H9 (cell line): ENCODE results near the gene PRH2. TPM values are rescaled to one million over a fixed set of nuclear protein-coding genes. Genes with fewer than 3 reads are reported as not detected.

Experiments used
- DNase-seq: peaks from one replicate; pipeline ENCODE4 v3.0.0-alpha.2; 2017
- H2AFZ ChIP-seq: one replicate; pipeline ENCODE4 v1.6.1; 2013; ENCODE audit warnings: mild to moderate bottlenecking, low read length, control low read depth, moderate library complexity
- H2AK5ac ChIP-seq: 2 replicates; pipeline ENCODE4 v1.6.1; 2013; ENCODE audit warnings: low read length, control low read depth, mixed read lengths; ENCODE audit not compliant: insufficient read length
- H2BK120ac ChIP-seq: one replicate; pipeline ENCODE4 v1.6.1; 2013; ENCODE audit warnings: low read depth, mild to moderate bottlenecking, low read length, control low read depth, inconsistent platforms; ENCODE audit not compliant: poor library complexity, severe bottlenecking
- H2BK12ac ChIP-seq: 2 replicates; pipeline ENCODE4 v1.6.1; 2013; ENCODE audit warnings: low read length, control low read depth, mixed read lengths, low read depth; ENCODE audit not compliant: insufficient read length
- H2BK15ac ChIP-seq: 2 replicates; pipeline ENCODE4 v1.6.1; 2013; ENCODE audit warnings: low read depth, low read length, control low read depth
- H2BK20ac ChIP-seq: one replicate; pipeline ENCODE4 v1.6.1; 2013; ENCODE audit warnings: low read depth, mild to moderate bottlenecking, low read length, control low read depth, inconsistent platforms; ENCODE audit not compliant: poor library complexity, severe bottlenecking
- H2BK5ac ChIP-seq: 2 replicates; pipeline ENCODE4 v1.6.1; 2013; ENCODE audit warnings: low read length, control low read depth, mixed read lengths; ENCODE audit not compliant: insufficient read length
- H3K14ac ChIP-seq: 2 replicates; pipeline ENCODE4 v1.6.1; 2013; ENCODE audit warnings: low read length, control low read depth; ENCODE audit not compliant: insufficient read depth
- H3K18ac ChIP-seq: 2 replicates; pipeline ENCODE4 v1.6.1; 2013; ENCODE audit warnings: low read depth, mild to moderate bottlenecking, mixed read lengths, low read length, control low read depth; ENCODE audit not compliant: insufficient read length
- H3K23ac ChIP-seq: 2 replicates; pipeline ENCODE4 v1.6.1; 2013; ENCODE audit warnings: low read length, control low read depth, mixed read lengths, low read depth; ENCODE audit not compliant: insufficient read length
- H3K23me2 ChIP-seq: 2 replicates; pipeline ENCODE4 v1.6.1; 2013; ENCODE audit warnings: low read depth, mild to moderate bottlenecking, mixed read lengths, low read length, control low read depth; ENCODE audit not compliant: insufficient read length, poor library complexity, severe bottlenecking
- H3K27ac ChIP-seq: 2 replicates; pipeline ENCODE4 v1.5.1; 2013; ENCODE audit warnings: low read length, control low read depth, mixed read lengths, low read depth; ENCODE audit not compliant: insufficient read length
- H3K27me3 ChIP-seq: 2 replicates; pipeline ENCODE4 v1.6.1; 2013; ENCODE audit warnings: low read length, control low read depth, inconsistent platforms; ENCODE audit not compliant: insufficient read depth
- H3K4ac ChIP-seq: 2 replicates; pipeline ENCODE4 v1.6.1; 2013; ENCODE audit warnings: low read depth, mild to moderate bottlenecking, control low read depth, inconsistent platforms, low read length, moderate library complexity
- H3K4me1 ChIP-seq: 2 replicates; pipeline ENCODE4 v1.6.1; 2013; ENCODE audit warnings: low read length, control low read depth, inconsistent platforms; ENCODE audit not compliant: insufficient read depth
- H3K4me2 ChIP-seq: 2 replicates; pipeline ENCODE4 v1.6.1; 2013; ENCODE audit warnings: low read length, control low read depth, mixed read lengths; ENCODE audit not compliant: insufficient read length, insufficient read depth
- H3K56ac ChIP-seq: 2 replicates; pipeline ENCODE4 v1.6.1; 2013; ENCODE audit warnings: low read depth, mild to moderate bottlenecking, mixed read lengths, low read length, control low read depth; ENCODE audit not compliant: insufficient read length
- H3K79me1 ChIP-seq: 2 replicates; pipeline ENCODE4 v1.6.1; 2013; ENCODE audit warnings: low read depth, mild to moderate bottlenecking, moderate library complexity, low read length, control low read depth, inconsistent platforms; ENCODE audit not compliant: insufficient read depth, poor library complexity, severe bottlenecking
- H3K79me2 ChIP-seq: 2 replicates; pipeline ENCODE4 v1.6.1; 2013; ENCODE audit warnings: low read length, control low read depth, inconsistent platforms; ENCODE audit not compliant: insufficient read depth
- H3K9ac ChIP-seq: 2 replicates; pipeline ENCODE4 v1.6.1; 2013; ENCODE audit warnings: low read length, control low read depth, mixed read lengths; ENCODE audit not compliant: insufficient read length; ENCODE audit errors: extremely low read depth
- H3K9me3 ChIP-seq: one replicate; pipeline ENCODE4 v1.6.1; 2013; ENCODE audit warnings: low read depth, low read length, inconsistent platforms; ENCODE audit not compliant: control insufficient read depth
- H3T11ph ChIP-seq: one replicate; pipeline ENCODE4 v1.6.1; 2013; ENCODE audit warnings: mild to moderate bottlenecking, low read length, control low read depth, inconsistent platforms
- H4K20me1 ChIP-seq: one replicate; pipeline ENCODE4 v1.6.1; 2013; ENCODE audit not compliant: control insufficient read depth, insufficient read length, insufficient read depth
- H4K5ac ChIP-seq: 2 replicates; pipeline ENCODE4 v1.6.1; 2013; ENCODE audit warnings: low read depth, mild to moderate bottlenecking, mixed read lengths, low read length, control low read depth; ENCODE audit not compliant: insufficient read length
- H4K8ac ChIP-seq: replicated peaks from 2 replicates; pipeline ENCODE4 v1.6.1; 2013; ENCODE audit warnings: low read length, control low read depth, mixed read lengths, low read depth; ENCODE audit not compliant: insufficient read length
- H4K91ac ChIP-seq: 2 replicates; pipeline ENCODE4 v1.6.1; 2013; ENCODE audit warnings: low read depth, mild to moderate bottlenecking, moderate library complexity, mixed read lengths, low read length, control low read depth; ENCODE audit not compliant: insufficient read length
- H3K27ac Mint-ChIP-seq, 3 experiments: 2 replicates in 2 of 3; 3 replicates in 1 of 3; pipeline ENCODE4 v1.8.0; 2020 to 2021; ENCODE audit warnings: mixed read lengths in 3 of 3, mild to moderate bottlenecking in 1 of 3, moderate library complexity in 1 of 3
- H3K27me3 Mint-ChIP-seq: 2 replicates; pipeline ENCODE4 v1.8.0; 2021; ENCODE audit warnings: low read depth, mild to moderate bottlenecking, moderate library complexity, mixed read lengths
- H3K36me3 Mint-ChIP-seq, 3 experiments: 2 replicates in 2 of 3; 3 replicates in 1 of 3; pipeline ENCODE4 v1.8.0; 2020 to 2021; ENCODE audit warnings: low read depth in 3 of 3, mixed read lengths in 3 of 3; ENCODE audit not compliant: insufficient read depth in 1 of 3
- H3K4me1 Mint-ChIP-seq, 2 experiments: 2 replicates each; pipeline ENCODE4 v1.8.0; 2020; ENCODE audit warnings: mixed read lengths in 2 of 2
- H3K4me3 Mint-ChIP-seq, 2 experiments: 2 replicates in 1 of 2; 3 replicates in 1 of 2; pipeline ENCODE4 v1.8.0; 2020 to 2021; ENCODE audit warnings: mild to moderate bottlenecking in 2 of 2, mixed read lengths in 2 of 2, moderate library complexity in 1 of 2
- H3K9me3 Mint-ChIP-seq, 2 experiments: 2 replicates in 1 of 2; 3 replicates in 1 of 2; pipeline ENCODE4 v1.8.0; 2020; ENCODE audit warnings: mild to moderate bottlenecking in 2 of 2, mixed read lengths in 2 of 2, moderate library complexity in 1 of 2
- total RNA-seq: library from RNA; stranded (reverse); gene quantifications from 2 replicates; pipeline ENCODE4 v1.2.1, GENCODE V29; 2021
- TF ChIP-seq, protein P1 (sequence below): fragments of 200-600 bp; sonication (generic); conservative IDR thresholded peaks from 3 replicates; pipeline ENCODE4 v1.8.0; 2021; ENCODE audit warnings: antibody characterized with exemption, mild to moderate bottlenecking

Gene PRH2
- total RNA-seq, 1 experiment from 2014 or later, result not detected

DNA sequence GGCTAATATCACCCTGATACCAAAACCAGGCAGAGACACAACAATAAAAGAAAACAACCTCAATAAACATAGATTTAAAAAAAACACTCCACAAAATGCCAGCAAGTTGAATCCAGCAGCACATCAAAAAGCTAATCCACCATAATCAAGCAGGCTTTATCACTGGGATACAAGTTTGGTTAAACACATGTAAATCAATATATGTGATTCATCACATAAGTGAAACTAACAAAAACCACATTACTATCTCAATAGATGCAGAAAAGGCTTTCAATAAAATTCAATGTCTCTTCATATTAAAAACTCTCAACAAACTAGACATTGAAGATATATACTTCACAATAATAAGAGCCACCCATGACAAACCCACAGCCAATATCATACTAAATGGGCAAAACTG, 27.0 kb downstream of the PRH2 start:
- no peak overlapping the region for H3K18ac ChIP-seq
- H2AK5ac ChIP-seq, result no peak overlapping the region
- H3K23ac ChIP-seq, result no peak overlapping the region
- Mint-ChIP-seq H3K4me3 (no peak overlapping the region), H3K36me3 (peaks cover 13 to 23% (median 22%) of the 10 kb centered on the region in 3 experiments), H3K9me3 (peaks cover 16 to 19% of the 10 kb centered on the region in 2 experiments), H3K27ac (no peak overlapping the region), H3K27me3 (no peaks in the 10 kb centered on the region), H3K4me1 (no peaks in the 10 kb centered on the region)
- H4K5ac ChIP-seq, result no peak overlapping the region
- no peak overlapping the region for H2BK20ac ChIP-seq
- H2BK120ac ChIP-seq, result no peak overlapping the region
- H3T11ph ChIP-seq, result no peak overlapping the region
- H3K4me2 ChIP-seq, result no peak overlapping the region
- H2BK15ac ChIP-seq, result no peak overlapping the region
- no peaks in the 10 kb centered on the region for H3K79me1 ChIP-seq
- no peaks in the 10 kb centered on the region for H3K23me2 ChIP-seq
- no peak overlapping the region for H2BK12ac ChIP-seq
- no peak for DNase-seq
- no peaks in the 10 kb centered on the region for H3K4me1 ChIP-seq
- H2BK5ac ChIP-seq, result no peak overlapping the region
- H3K14ac ChIP-seq, result no peak overlapping the region
- no peaks in the 10 kb centered on the region for H3K27me3 ChIP-seq
- H3K56ac ChIP-seq, result no peak overlapping the region
- no peak overlapping the region for H2AFZ ChIP-seq
- H4K20me1 ChIP-seq, result no peaks in the 10 kb centered on the region
- H4K8ac ChIP-seq, result no peak overlapping the region
- H3K9ac ChIP-seq, result no peak overlapping the region
- TF ChIP-seq, protein P1, sequence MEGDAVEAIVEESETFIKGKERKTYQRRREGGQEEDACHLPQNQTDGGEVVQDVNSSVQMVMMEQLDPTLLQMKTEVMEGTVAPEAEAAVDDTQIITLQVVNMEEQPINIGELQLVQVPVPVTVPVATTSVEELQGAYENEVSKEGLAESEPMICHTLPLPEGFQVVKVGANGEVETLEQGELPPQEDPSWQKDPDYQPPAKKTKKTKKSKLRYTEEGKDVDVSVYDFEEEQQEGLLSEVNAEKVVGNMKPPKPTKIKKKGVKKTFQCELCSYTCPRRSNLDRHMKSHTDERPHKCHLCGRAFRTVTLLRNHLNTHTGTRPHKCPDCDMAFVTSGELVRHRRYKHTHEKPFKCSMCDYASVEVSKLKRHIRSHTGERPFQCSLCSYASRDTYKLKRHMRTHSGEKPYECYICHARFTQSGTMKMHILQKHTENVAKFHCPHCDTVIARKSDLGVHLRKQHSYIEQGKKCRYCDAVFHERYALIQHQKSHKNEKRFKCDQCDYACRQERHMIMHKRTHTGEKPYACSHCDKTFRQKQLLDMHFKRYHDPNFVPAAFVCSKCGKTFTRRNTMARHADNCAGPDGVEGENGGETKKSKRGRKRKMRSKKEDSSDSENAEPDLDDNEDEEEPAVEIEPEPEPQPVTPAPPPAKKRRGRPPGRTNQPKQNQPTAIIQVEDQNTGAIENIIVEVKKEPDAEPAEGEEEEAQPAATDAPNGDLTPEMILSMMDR, result no peak
- no peak overlapping the region for H3K4ac ChIP-seq
- H3K9me3 ChIP-seq, result no peaks in the 10 kb centered on the region
- H3K27ac ChIP-seq, result no peak overlapping the region
- no peaks in the 10 kb centered on the region; the same call in 1 of the 2 replicates for H3K79me2 ChIP-seq
- no peak overlapping the region for H4K91ac ChIP-seq
